Measurements from ENCODE around the gene SHISAL2A. TPM values are rescaled to one million over a fixed set of nuclear protein-coding genes. Genes with fewer than 3 reads are reported as not detected.
A peak's percentile ranks its signal among the peaks of the same experiment; 100 is the strongest.
"Not testable (repeated sequence)": the region's sequence is repeated elsewhere in the genome, so short reads cannot be mapped to it uniquely, and the experiment has no call there.

Gene SHISAL2A
- total and polyA plus RNA-seq, 3 experiments from 2014 or later: 11.3 to 16.7 (median 15.7) TPM

DNA sequence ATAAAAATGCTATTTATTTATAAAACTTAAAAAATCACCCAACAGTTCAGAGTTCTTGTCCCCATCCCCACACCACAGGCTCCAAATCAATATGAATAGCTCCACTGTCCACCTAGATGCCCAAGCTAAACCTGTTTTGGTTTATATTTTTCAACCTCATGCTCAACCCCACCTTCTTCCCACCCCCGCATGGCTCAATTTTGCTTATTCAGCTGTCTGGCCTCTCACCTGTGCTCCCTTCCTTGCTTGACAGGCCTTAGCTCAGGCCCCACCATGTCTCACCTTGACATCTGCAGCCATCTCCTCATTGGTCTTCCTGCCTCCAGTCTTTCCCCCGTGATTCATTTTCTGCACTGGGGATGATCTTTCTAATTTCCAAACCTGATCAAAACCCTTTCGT lies 47.4 kb downstream of the SHISAL2A start:
- Mint-ChIP-seq H3K27me3 (no peaks in the 10 kb centered on the region), H3K36me3 (peaks cover 0 to 31% (median 9%) of the 10 kb centered on the region in 3 donors), H3K9me3 (no peaks in the 10 kb centered on the region), H3K4me3 (no peak overlapping the region), H3K27ac (peak overlapping the region in 4 of 8 donors; percentile 3 to 74 (median 18)), H3K4me1 (peaks cover 3 to 6% (median 3%) of the 10 kb centered on the region in 3 donors)
- H3K9me3 ChIP-seq (ENCODE audit: low read length): peaks cover 3% of the 10 kb centered on the region
- no peak overlapping the region for H3K4me3 ChIP-seq (ENCODE audit: low read length)
- DNase-seq: no peak
- no peaks in the 10 kb centered on the region for H3K27me3 ChIP-seq (ENCODE audit: insufficient read depth, low read length, poor library complexity, severe bottlenecking)
- peaks cover under 1% of the 10 kb centered on the region for H3K4me1 ChIP-seq (ENCODE audit: insufficient read depth, low read length)
- H3K27ac ChIP-seq (ENCODE audit: low read depth, low read length): no peak overlapping the region
- CTCF ChIA-PET: no interaction called here
- peaks cover 6% of the 10 kb centered on the region for H3K36me3 ChIP-seq (ENCODE audit: insufficient read depth, low read length)
- POLR2A ChIA-PET: no interaction called here

GRCh38 chr1:52681136-52681535 lies 48.2 kb downstream of the SHISAL2A start:
- peaks cover 8% of the 10 kb centered on the region for H3K4me1 ChIP-seq (ENCODE audit: insufficient read depth, low read length)
- no peak overlapping the region for H3K27ac ChIP-seq (ENCODE audit: low read depth, low read length)
- H3K27me3 ChIP-seq (ENCODE audit: insufficient read depth, low read length, poor library complexity, severe bottlenecking): no peaks in the 10 kb centered on the region
- no peak for DNase-seq
- Mint-ChIP-seq H3K4me1 (peaks cover 7 to 9% (median 7%) of the 10 kb centered on the region in 3 donors), H3K36me3 (peaks cover 0 to 29% (median 9%) of the 10 kb centered on the region in 3 donors), H3K9me3 (no peaks in the 10 kb centered on the region), H3K27me3 (no peaks in the 10 kb centered on the region), H3K27ac (peak overlapping the region in 1 of 8 donors; percentile 21), H3K4me3 (no peak overlapping the region)
- CTCF ChIA-PET: no interaction called here
- no peak overlapping the region for H3K4me3 ChIP-seq (ENCODE audit: low read length)
- peaks cover 6% of the 10 kb centered on the region for H3K36me3 ChIP-seq (ENCODE audit: insufficient read depth, low read length)
- peaks cover 3% of the 10 kb centered on the region for H3K9me3 ChIP-seq (ENCODE audit: low read length)
- POLR2A ChIA-PET: no interaction called here

- ChIA-PET POLR2A (interaction anchor here (0.7 kb wide), 1 partner anchor 488 kb away, joined by 5 read pairs; no protein-coding TSS in a partner anchor), CTCF (interaction anchor here (1.4 kb wide), 1 partner anchor 18 kb away, joined by 4 read pairs; no protein-coding TSS in a partner anchor)
- H3K27ac Mint-ChIP-seq: peak overlapping the region in 4 of 8 donors; percentile 1 to 71 (median 48)
- peaks cover 0 to 23% (median 6%) of the 10 kb centered on the region in 3 donors for H3K36me3 Mint-ChIP-seq
- no peaks in the 10 kb centered on the region for H3K27me3 Mint-ChIP-seq
- H3K4me3 ChIP-seq (ENCODE audit: low read length): no peak overlapping the region
- H3K36me3 ChIP-seq (ENCODE audit: insufficient read depth, low read length): peaks cover 5% of the 10 kb centered on the region
- H3K9me3 Mint-ChIP-seq: no peaks in the 10 kb centered on the region
- DNase-seq: no peak
- H3K9me3 ChIP-seq (ENCODE audit: low read length): peaks cover 3% of the 10 kb centered on the region
- H3K4me1 Mint-ChIP-seq: peaks cover 8 to 15% (median 11%) of the 10 kb centered on the region in 3 donors
- H3K27me3 ChIP-seq (ENCODE audit: insufficient read depth, low read length, poor library complexity, severe bottlenecking): no peaks in the 10 kb centered on the region
- H3K27ac ChIP-seq (ENCODE audit: low read depth, low read length): no peak overlapping the region
- H3K4me1 ChIP-seq (ENCODE audit: insufficient read depth, low read length): peaks cover 8% of the 10 kb centered on the region
- no peak overlapping the region for H3K4me3 Mint-ChIP-seq
Observed at GRCh38 chr1:52683367-52683940, 50.5 kb downstream of the SHISAL2A start.

- Mint-ChIP-seq H3K36me3 (peaks cover 0 to 23% (median 5%) of the 10 kb centered on the region in 3 donors), H3K9me3 (no peaks in the 10 kb centered on the region), H3K4me3 (no peak overlapping the region), H3K27me3 (no peaks in the 10 kb centered on the region), H3K4me1 (peaks cover 8 to 15% (median 11%) of the 10 kb centered on the region in 3 donors), H3K27ac (peak overlapping the region in 4 of 8 donors; percentile 43 to 78 (median 69))
- ChIA-PET CTCF (interaction anchor here (1.0 to 3.0 kb wide), 2 partner anchors 52 to 261 kb away, joined by 4 to 14 read pairs; partner anchors contain the start of gene SHISAL2A), POLR2A (no interaction called here)
- H3K4me3 ChIP-seq (ENCODE audit: low read length): no peak overlapping the region
- H3K9me3 ChIP-seq (ENCODE audit: low read length): peaks cover 3% of the 10 kb centered on the region
- no peak for DNase-seq
- H3K27me3 ChIP-seq (ENCODE audit: insufficient read depth, low read length, poor library complexity, severe bottlenecking): no peaks in the 10 kb centered on the region
- peaks cover 5% of the 10 kb centered on the region for H3K36me3 ChIP-seq (ENCODE audit: insufficient read depth, low read length)
- no peak overlapping the region for H3K27ac ChIP-seq (ENCODE audit: low read depth, low read length)
- peaks cover 8% of the 10 kb centered on the region for H3K4me1 ChIP-seq (ENCODE audit: insufficient read depth, low read length)
Observed at GRCh38 chr1:52684545-52684944, 51.6 kb downstream of the SHISAL2A start.

DNA sequence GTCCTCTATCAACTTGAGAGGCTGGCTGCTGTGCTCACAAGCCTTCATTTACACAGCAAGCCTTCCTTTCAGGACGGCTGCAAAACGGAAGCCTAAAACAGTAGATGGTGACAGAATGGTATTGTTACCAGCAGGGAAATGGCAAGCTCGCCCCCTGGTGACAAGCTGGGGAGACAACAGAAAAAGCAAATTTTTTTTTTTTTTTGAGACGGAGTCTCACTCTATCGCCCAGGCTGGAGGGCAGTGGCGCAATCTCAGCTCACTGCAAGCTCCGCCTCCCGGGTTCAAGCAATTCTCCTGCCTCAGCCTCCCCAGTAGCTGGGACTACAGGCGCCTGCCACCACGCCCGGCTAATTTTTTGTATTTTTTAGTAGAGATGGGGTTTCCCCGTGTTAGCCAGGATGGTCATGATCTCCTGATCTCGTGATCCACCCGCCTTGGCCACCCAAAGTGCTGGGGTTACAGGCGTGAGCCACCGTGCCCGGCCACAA lies 53.3 kb downstream of the SHISAL2A start:
- H3K9me3 Mint-ChIP-seq; H3K27me3 Mint-ChIP-seq; H3K4me1 ChIP-seq (ENCODE audit: insufficient read depth, low read length); H3K27ac ChIP-seq (ENCODE audit: low read depth, low read length); H3K9me3 ChIP-seq (ENCODE audit: low read length); H3K36me3 ChIP-seq (ENCODE audit: insufficient read depth, low read length); H3K27me3 ChIP-seq (ENCODE audit: insufficient read depth, low read length, poor library complexity, severe bottlenecking); H3K4me3 ChIP-seq (ENCODE audit: low read length): not testable (repeated sequence)
- DNase-seq: peak; percentile 60 to 80 (median 70)
- peaks cover 0 to 19% (median 5%) of the 10 kb centered on the region in 3 donors for H3K36me3 Mint-ChIP-seq
- peak overlapping the region in 1 of 7 donors; percentile 3 for H3K4me3 Mint-ChIP-seq
- CTCF ChIA-PET: interaction anchor here (0.8 to 3.0 kb wide), 20 partner anchors 9 to 559 kb away, joined by 3 to 14 read pairs (median 3); partner anchors contain the start of genes COA7, ORC1, PRPF38A and SHISAL2A
- H3K4me1 Mint-ChIP-seq: peaks cover 7 to 15% (median 11%) of the 10 kb centered on the region in 3 donors
- POLR2A ChIA-PET: interaction anchor here (0.7 to 1.0 kb wide), 4 partner anchors 39 to 350 kb away, joined by 3 to 5 read pairs (median 3); partner anchors contain the start of genes ORC1 and PRPF38A
- peak overlapping the region; percentile 17 to 88 (median 66) for H3K27ac Mint-ChIP-seq

- no peaks in the 10 kb centered on the region for H3K27me3 ChIP-seq (ENCODE audit: insufficient read depth, low read length, poor library complexity, severe bottlenecking)
- Mint-ChIP-seq H3K27ac (peak overlapping the region in 2 of 8 donors; percentile 49 to 76), H3K4me3 (no peak overlapping the region), H3K4me1 (peaks cover 7 to 15% (median 11%) of the 10 kb centered on the region in 3 donors), H3K9me3 (no peaks in the 10 kb centered on the region), H3K36me3 (peaks cover 2 to 21% (median 7%) of the 10 kb centered on the region in 3 donors), H3K27me3 (no peaks in the 10 kb centered on the region)
- no peak overlapping the region for H3K4me3 ChIP-seq (ENCODE audit: low read length)
- ChIA-PET POLR2A (interaction anchor here (0.7 to 1.0 kb wide), 2 partner anchors 283 to 350 kb away, joined by 3 to 5 read pairs; partner anchors contain the start of genes ORC1 and PRPF38A), CTCF (interaction anchor here (0.8 to 3.0 kb wide), 16 partner anchors 9 to 559 kb away, joined by 3 to 14 read pairs (median 4); partner anchors contain the start of genes COA7, ORC1, PRPF38A and SHISAL2A)
- peaks cover 3% of the 10 kb centered on the region for H3K9me3 ChIP-seq (ENCODE audit: low read length)
- H3K4me1 ChIP-seq (ENCODE audit: insufficient read depth, low read length): peaks cover 8% of the 10 kb centered on the region
- no peak for DNase-seq
- H3K36me3 ChIP-seq (ENCODE audit: insufficient read depth, low read length): peaks cover 5% of the 10 kb centered on the region
- no peak overlapping the region for H3K27ac ChIP-seq (ENCODE audit: low read depth, low read length)
Observed at GRCh38 chr1:52686830-52687229, 53.9 kb downstream of the SHISAL2A start.

GRCh38 chr1:52691821-52692220 lies 58.9 kb downstream of the SHISAL2A start:
- Mint-ChIP-seq H3K9me3 (no peaks in the 10 kb centered on the region), H3K36me3 (peaks cover 9 to 20% (median 14%) of the 10 kb centered on the region in 3 donors), H3K27me3 (no peaks in the 10 kb centered on the region), H3K27ac (peak overlapping the region in 2 of 8 donors; percentile 36 to 38), H3K4me3 (no peak overlapping the region), H3K4me1 (peaks cover 0 to 5% (median 3%) of the 10 kb centered on the region in 3 donors)
- no peak for DNase-seq
- Histone ChIP-seq H3K27ac (ENCODE audit: low read depth, low read length) (no peak overlapping the region), H3K36me3 (ENCODE audit: insufficient read depth, low read length) (peaks cover 5% of the 10 kb centered on the region), H3K27me3 (ENCODE audit: insufficient read depth, low read length, poor library complexity, severe bottlenecking) (no peaks in the 10 kb centered on the region), H3K4me3 (ENCODE audit: low read length) (no peak overlapping the region), H3K4me1 (ENCODE audit: insufficient read depth, low read length) (no peaks in the 10 kb centered on the region), H3K9me3 (ENCODE audit: low read length) (no peaks in the 10 kb centered on the region)
- POLR2A ChIA-PET: no interaction called here
- CTCF ChIA-PET: no interaction called here

GRCh38 chr1:52692697-52693096 lies 59.7 kb downstream of the SHISAL2A start:
- H3K27ac Mint-ChIP-seq: no peak overlapping the region
- H3K4me3 ChIP-seq (ENCODE audit: low read length): no peak overlapping the region
- H3K4me3 Mint-ChIP-seq: no peak overlapping the region
- POLR2A ChIA-PET: no interaction called here
- peaks cover under 1% of the 10 kb centered on the region for H3K36me3 ChIP-seq (ENCODE audit: insufficient read depth, low read length)
- H3K9me3 Mint-ChIP-seq: no peaks in the 10 kb centered on the region
- H3K36me3 Mint-ChIP-seq: peaks cover 9 to 16% (median 11%) of the 10 kb centered on the region in 3 donors
- no peaks in the 10 kb centered on the region for H3K27me3 Mint-ChIP-seq
- no peaks in the 10 kb centered on the region for H3K27me3 ChIP-seq (ENCODE audit: insufficient read depth, low read length, poor library complexity, severe bottlenecking)
- peaks cover 5% of the 10 kb centered on the region for H3K4me1 ChIP-seq (ENCODE audit: insufficient read depth, low read length)
- no peak overlapping the region for H3K27ac ChIP-seq (ENCODE audit: low read depth, low read length)
- no peaks in the 10 kb centered on the region for H3K9me3 ChIP-seq (ENCODE audit: low read length)
- H3K4me1 Mint-ChIP-seq: peaks cover 6 to 8% (median 7%) of the 10 kb centered on the region in 3 donors
- no peak for DNase-seq
- CTCF ChIA-PET: no interaction called here

All from CD8-positive, alpha-beta memory T cell (primary cell).